GM18508 (cell line): ENCODE measurements around the gene DAPK1.

Experiments used
- ATAC-seq: cut with Tn5 transposase; IDR thresholded peaks from one replicate; pipeline ENCODE4 v1.9.1; 2021; ENCODE audit warnings: moderate number of reproducible peaks; ENCODE audit not compliant: insufficient read depth, unreplicated experiment

DAPK1 gene

GRCh38 chr9:87676976-87677775 lies 179.5 kb downstream of the DAPK1 start:
- no peak for ATAC-seq

DNA sequence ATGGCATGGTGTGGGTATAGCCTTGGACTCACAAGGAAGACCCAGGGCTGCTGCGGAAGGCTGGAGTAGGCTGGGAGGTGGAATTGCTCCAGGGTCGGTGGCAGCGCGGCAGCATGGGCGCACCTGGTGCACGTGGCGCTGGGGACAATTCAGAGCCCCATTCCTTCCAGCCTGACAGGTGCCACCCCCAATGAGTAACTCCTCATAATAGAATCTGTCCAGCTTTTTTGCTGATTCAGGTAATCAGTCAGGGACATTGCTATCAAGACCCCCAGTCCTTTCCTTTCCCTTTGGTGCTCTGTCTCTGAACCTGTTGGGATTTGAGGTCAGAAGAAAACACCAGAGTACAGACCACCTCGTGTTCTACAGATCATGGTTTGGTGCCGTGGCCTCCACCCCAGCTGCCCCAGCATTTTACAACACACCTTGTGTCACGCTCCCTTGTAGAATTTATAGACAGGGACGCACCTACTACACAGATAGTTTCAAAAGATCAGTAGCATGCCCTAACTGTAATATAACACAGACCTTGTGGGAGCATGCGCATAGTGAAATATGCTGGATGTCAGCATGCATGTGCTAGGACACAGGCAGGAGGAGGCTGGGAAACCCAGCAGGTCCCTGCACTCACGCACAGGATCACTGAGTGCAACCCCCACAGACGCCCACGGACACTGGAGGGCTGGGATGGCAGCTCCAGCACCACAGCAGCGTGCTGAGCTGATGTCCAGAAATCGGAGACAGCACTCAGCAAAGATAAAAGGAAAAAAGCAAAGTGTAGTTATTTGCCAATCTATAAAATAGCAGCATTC lies 180.3 kb downstream of the DAPK1 start:
- no peak for ATAC-seq

DNA sequence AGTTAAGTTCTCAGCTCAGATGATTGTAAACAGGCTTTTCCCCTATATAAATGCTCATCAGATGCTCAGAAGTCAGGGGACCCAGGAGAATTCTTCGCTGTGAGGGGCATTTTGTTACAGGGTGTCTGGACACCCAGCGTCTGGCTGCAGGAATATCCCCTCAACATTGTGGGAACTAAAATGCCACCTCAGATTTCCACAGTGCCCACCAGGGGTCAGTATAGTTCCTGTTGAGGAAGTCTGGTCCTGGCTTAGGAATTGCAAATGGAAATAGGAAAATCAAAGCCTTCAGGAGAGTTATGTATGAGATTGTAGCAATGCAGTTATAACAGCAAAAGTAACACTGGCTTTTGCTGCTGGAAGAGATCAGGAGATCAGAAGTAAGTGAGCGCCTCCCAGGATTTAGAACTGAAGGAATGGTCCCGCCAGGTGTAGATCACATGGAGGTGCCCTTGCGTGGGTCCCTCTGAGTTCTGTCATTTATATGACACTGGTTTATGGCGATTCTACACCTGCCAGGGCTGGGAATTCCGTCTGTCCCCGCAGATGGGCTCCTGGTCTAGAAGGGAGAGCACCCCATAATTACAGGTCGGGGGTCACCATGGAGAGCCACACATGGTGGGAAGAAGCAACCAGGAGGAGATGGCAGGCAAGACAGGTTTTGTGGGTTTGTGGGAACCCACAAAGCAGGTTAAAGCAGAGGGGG lies 181.1 kb downstream of the DAPK1 start:
- no peak for ATAC-seq

DNA sequence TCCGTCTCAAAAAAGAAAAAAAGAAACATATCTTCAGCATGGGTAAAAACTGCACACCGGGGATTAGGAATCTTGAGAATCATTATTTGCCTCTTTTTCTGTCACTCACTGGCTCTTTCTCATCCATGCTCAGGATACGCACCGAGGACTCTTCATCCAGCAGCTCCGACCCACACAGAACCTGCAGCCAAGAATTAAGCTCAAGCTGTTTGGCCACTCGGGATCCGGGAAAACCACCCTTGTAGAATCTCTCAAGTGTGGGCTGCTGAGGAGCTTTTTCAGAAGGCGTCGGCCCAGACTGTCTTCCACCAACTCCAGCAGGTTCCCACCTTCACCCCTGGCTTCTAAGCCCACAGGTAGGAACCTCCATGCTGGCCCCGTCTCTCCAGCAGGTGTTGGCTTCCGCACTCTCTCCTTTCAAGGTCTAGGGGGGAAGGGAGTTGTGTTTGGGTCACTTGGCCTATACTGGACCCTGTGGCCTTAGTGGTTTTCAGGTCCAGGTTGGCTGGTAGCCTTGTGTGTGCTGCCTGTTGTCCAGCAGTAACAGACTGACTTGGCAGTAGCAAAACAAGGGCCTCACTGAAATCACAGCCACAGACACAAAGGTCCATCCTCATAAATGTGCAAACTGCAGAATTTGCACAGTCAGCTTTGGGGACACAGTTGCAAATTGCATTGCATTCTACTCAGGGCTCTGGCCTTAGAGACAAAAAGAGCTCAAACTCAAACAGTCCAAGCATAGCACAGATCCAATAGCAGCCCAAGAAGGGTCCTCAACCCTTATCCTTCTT lies 183.8 kb downstream of the DAPK1 start:
- no peak for ATAC-seq

DNA sequence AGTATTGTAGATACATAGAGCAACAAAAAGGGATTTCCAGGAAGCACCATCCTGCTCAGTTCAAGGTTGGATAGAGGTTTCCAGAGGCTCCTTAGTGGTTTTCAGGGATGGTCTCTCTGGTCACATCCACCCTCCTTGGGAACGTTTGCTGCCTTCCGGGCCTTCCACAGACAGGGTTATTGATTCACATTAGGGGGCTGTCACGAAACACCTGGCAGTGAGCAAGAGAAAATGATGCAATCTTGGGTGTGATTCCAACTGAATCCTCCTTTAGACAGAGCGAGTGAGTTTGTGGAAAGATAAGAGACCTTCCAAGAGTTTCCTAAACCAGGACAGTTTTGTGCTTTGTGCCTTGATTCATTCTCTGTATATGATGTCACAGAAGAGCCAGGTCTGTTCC lies 184.4 kb downstream of the DAPK1 start:
- no peak for ATAC-seq

- no peak for ATAC-seq
Observed at GRCh38 chr9:87682618-87683017, 185.0 kb downstream of the DAPK1 start.

- ATAC-seq = no peak
Observed at GRCh38 chr9:87683751-87684626, 186.3 kb downstream of the DAPK1 start.

DNA sequence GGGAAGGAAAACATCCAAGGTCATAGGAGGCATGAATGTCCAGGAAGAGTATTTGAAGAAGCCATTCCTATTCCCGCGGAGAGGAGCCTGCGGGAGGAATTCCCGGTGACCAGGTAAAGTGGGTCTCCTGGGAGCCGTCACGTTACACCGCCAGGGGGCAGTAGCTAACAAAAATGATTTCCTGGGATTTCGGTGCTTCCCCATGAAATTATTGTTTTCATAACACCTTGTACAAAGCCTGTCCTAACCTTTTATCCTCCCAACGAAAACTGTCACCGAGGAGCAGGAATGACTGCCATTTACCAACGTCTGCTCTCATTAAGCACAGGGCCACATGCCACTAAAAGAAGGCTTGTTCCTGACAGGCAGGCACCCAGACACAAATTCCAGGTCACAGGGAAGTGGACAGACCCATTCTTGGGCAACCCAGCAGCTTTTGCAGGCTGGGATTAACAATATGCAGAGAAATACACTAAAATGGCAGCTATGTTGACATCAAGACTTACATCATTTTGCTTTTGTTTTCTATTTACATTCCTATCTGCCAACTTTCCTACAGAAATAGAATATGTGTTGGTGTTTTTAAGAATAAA lies 187.1 kb downstream of the DAPK1 start:
- no peak for ATAC-seq

DNA sequence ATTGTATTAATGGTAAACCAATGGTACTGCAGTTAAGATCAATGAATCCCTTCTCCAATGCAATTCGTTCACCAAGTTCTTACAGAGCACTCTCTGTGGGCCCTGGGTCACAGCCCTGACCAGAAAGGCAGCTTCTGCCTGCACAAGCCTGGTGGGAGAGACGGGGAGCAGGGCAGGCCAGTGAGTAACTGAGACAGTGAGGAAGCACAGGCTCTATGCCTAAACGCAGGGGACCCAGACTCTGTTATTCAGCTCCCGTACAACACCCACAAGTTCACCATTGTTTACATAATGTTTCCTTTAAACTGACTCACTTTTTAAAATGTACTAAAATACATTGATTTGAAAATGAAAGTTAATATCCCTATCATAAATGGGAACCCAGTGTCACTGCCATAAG lies 187.8 kb downstream of the DAPK1 start:
- no peak for ATAC-seq

DNA sequence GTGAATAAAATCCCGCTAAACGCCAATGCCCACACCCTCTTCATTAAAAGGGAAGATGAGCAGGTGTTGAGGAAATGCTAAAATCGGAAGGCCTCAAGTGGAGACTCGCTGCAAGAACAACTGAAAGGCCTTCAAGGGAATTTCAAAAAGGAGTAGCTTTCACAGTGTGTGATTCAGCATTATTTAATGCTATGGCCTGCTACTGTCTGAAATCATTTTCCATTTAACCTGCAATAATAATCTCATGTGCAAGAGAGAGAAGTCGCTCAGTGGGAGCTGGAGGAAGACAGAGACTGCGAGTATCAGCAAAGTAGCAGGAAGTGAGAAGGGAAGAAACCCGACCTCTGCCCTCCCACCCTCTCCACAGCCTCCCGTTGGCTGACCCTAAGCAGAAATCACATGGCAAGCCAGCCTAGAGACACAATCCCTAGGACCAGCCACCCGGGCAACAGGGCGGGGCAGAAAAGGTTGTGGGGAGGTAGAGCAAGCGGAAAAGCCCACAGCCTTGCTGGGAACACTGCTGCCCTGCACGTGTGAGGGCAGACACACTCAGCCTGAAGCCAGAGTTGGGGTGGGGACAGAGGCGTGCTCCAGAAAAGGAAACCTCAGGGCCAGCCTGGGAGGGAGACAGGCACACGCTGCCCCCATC lies 188.3 kb downstream of the DAPK1 start:
- no peak for ATAC-seq

DNA sequence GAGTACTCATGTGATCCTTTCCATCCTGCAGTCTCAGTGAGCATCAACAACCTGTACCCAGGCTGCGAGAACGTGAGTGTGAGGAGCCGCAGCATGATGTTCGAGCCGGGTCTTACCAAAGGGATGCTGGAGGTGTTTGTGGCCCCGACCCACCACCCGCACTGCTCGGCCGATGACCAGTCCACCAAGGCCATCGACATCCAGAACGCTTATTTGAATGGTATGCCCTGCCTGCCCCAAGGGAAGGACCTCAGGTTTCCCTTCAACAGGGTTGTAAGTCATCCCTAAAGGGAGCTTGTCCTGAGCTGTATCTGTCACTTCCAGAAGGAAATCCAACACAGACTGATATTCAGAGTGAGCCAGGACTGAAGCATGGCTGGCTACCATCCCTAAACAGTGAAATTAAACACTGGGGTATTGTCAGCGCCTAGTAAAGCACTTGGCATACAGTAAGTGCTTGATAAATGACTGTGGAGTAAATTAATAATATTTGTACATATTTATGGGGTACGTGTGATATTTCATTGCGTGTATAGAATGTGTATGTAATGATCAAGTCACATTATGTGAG lies 188.9 kb downstream of the DAPK1 start:
- no peak for ATAC-seq

DNA sequence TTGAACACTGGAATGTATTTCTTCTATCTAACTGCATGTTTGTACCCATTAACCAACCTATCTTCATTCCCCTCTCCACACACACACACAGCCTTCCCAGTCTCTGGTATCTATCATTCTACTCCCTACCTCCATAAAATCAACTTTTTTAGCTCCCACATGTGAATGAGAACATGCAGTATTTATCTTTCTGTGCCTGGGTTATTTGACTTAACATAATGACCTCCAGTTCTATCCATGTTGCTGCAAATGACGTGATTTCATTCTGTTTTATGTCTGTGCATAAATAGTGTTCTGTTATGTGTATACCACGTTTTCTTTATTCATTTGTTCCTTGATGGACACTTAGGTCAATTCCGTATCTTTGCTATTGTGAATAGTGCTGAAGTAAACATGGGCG lies 189.5 kb downstream of the DAPK1 start:
- ATAC-seq = no peak

GRCh38 chr9:87694236-87694755 lies 196.6 kb downstream of the DAPK1 start:
- ATAC-seq = no peak

GRCh38 chr9:87695523-87695922 lies 197.9 kb downstream of the DAPK1 start:
- no peak for ATAC-seq

DNA sequence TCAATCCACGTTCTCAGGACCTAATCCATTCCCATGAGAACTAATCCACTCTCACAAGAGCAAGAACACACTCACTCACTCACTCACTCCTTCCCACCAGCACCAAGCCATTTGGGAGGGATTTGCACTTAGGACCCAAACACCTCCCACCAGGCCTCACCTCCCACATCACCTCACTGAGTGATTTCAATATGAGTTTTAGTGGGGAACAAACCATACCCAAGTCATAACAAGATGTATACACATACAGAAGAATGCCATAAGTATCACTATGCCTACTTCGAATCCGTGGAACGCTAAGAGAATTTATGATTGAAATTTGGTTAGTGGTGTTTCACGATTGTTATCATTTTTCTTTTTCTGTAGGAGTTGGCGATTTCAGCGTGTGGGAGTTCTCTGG lies 199.0 kb downstream of the DAPK1 start:
- ATAC-seq = no peak

GRCh38 chr9:87698069-87698809 lies 200.6 kb downstream of the DAPK1 start:
- no peak for ATAC-seq

- no peak for ATAC-seq
Observed at GRCh38 chr9:87699835-87700234, 202.2 kb downstream of the DAPK1 start.
